ENCODE data around the gene FER1L5.

GRCh38 chr2:96651793-96652192, 9.2 kb downstream of the FER1L5 start:
- TF ChIP-seq RAD21 (IDR thresholded peaks at IDR 0.05; ENCODE audit: low read depth) (no peak), REST (IDR thresholded peaks at IDR 0.05; ENCODE audit: low read depth) (no peak), TAF1 (IDR thresholded peaks at IDR 0.05; ENCODE audit: low read depth) (no peak), EGR1 (IDR thresholded peaks at IDR 0.05) (no peak), EP300 (IDR thresholded peaks at IDR 0.05; ENCODE audit: borderline replicate concordance) (no peak), CEBPB (IDR thresholded peaks at IDR 0.05) (no peak), YY1 (IDR thresholded peaks at IDR 0.05; ENCODE audit: low read depth) (no peak), FOXM1 (IDR thresholded peaks at IDR 0.05; ENCODE audit: borderline replicate concordance, low read depth) (no peak), TCF12 (IDR thresholded peaks at IDR 0.05; ENCODE audit: low read depth) (no peak), TEAD4 (IDR thresholded peaks at IDR 0.05) (no peak), CREB1 (IDR thresholded peaks at IDR 0.05; ENCODE audit: low read depth) (no peak)
- TF ChIP-seq, protein P1, sequence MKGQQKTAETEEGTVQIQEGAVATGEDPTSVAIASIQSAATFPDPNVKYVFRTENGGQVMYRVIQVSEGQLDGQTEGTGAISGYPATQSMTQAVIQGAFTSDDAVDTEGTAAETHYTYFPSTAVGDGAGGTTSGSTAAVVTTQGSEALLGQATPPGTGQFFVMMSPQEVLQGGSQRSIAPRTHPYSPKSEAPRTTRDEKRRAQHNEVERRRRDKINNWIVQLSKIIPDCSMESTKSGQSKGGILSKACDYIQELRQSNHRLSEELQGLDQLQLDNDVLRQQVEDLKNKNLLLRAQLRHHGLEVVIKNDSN (IDR thresholded peaks at IDR 0.05) = no peak
- TF ChIP-seq, protein P2, sequence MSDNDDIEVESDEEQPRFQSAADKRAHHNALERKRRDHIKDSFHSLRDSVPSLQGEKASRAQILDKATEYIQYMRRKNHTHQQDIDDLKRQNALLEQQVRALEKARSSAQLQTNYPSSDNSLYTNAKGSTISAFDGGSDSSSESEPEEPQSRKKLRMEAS (IDR thresholded peaks at IDR 0.05) = no peak
